Nephron (organoid): ENCODE results near the gene SPDEF.
A peak's percentile ranks its signal among the peaks of the same experiment; 100 is the strongest.

Source experiments
- H3K27ac Mint-ChIP-seq, 3 experiments: 2 replicates each; pipeline ENCODE4 v1.8.0; 2020; ENCODE audit warnings: mixed read lengths in 3 of 3, mild to moderate bottlenecking in 2 of 3, moderate library complexity in 1 of 3
- H3K27me3 Mint-ChIP-seq: 2 replicates; pipeline ENCODE4 v1.8.0; 2021; ENCODE audit warnings: low read depth, mild to moderate bottlenecking, moderate library complexity, mixed read lengths
- H3K36me3 Mint-ChIP-seq: 2 replicates; pipeline ENCODE4 v1.8.0; 2020; ENCODE audit warnings: low read depth, mixed read lengths
- H3K4me1 Mint-ChIP-seq: 2 replicates; pipeline ENCODE4 v1.8.0; 2020; ENCODE audit warnings: mixed read lengths
- H3K4me3 Mint-ChIP-seq, 3 experiments: 2 replicates each; pipeline ENCODE4 v1.8.0; 2020; ENCODE audit warnings: mild to moderate bottlenecking in 3 of 3, mixed read lengths in 3 of 3, moderate library complexity in 2 of 3
- H3K9me3 Mint-ChIP-seq: 2 replicates; pipeline ENCODE4 v1.8.0; 2020; ENCODE audit warnings: mixed read lengths
- CTCF ChIP-seq, 3 experiments: fragments of 200-600 bp; sonication (generic); IDR thresholded peaks; one replicate each; pipeline ENCODE4 v1.5.0; 2021; ENCODE audit warnings: antibody characterized with exemption in 3 of 3; ENCODE audit not compliant: unreplicated experiment in 3 of 3

SPDEF gene

DNA sequence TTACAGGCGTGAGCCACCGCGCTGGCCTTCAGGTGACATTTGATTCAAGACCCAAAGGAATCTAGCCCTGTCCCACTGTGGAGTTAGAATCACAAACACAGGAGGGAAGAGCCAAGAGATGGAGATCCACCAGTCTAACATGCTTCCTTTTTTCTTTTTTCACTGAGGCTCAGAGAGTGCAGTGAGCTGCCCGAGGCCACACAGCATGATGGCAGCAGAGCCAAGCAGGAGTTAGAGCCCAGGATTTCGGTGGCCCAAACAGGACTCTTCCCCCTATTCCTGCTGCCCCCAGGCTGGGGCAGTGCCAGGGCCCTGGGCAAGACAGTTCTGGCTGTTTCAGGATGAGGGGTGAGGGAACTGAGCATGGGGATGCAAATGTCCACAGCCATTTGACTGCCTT, 8.1 kb upstream of the SPDEF start:
- Mint-ChIP-seq H3K4me1 (peaks cover 7% of the 10 kb centered on the region), H3K9me3 (no peaks in the 10 kb centered on the region), H3K27me3 (no peaks in the 10 kb centered on the region), H3K27ac (no peak overlapping the region), H3K36me3 (no peaks in the 10 kb centered on the region), H3K4me3 (no peak overlapping the region)
- no peak for TF ChIP-seq CTCF (IDR thresholded peaks at IDR 0.05; ENCODE audit: unreplicated experiment in 3 of 3)

DNA sequence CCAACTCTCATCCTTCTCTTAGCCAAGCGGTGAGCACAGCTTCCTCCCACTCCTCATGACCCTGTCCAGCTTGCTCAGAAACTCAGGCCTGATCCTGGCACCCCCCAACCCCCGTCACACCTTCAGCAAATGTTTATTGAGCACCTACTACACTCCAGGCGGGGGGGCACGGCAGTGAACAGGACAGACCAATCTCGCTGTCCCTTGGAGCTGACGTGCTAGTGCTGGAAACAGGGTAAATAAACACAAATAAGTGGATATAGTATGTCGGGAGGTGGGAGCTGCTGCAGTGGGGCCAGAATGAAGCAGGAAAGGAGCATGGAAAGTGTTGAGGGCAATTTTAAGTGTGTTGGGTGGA, 7.4 kb upstream of the SPDEF start:
- H3K4me3 Mint-ChIP-seq, result no peak overlapping the region
- no peaks in the 10 kb centered on the region for H3K36me3 Mint-ChIP-seq
- TF ChIP-seq CTCF (IDR thresholded peaks at IDR 0.05; ENCODE audit: unreplicated experiment in 3 of 3), result no peak
- H3K4me1 Mint-ChIP-seq, result peaks cover 7% of the 10 kb centered on the region
- peak overlapping the region in 1 of 3 experiments; percentile 60 for H3K27ac Mint-ChIP-seq
- no peaks in the 10 kb centered on the region for H3K9me3 Mint-ChIP-seq
- H3K27me3 Mint-ChIP-seq, result no peaks in the 10 kb centered on the region

DNA sequence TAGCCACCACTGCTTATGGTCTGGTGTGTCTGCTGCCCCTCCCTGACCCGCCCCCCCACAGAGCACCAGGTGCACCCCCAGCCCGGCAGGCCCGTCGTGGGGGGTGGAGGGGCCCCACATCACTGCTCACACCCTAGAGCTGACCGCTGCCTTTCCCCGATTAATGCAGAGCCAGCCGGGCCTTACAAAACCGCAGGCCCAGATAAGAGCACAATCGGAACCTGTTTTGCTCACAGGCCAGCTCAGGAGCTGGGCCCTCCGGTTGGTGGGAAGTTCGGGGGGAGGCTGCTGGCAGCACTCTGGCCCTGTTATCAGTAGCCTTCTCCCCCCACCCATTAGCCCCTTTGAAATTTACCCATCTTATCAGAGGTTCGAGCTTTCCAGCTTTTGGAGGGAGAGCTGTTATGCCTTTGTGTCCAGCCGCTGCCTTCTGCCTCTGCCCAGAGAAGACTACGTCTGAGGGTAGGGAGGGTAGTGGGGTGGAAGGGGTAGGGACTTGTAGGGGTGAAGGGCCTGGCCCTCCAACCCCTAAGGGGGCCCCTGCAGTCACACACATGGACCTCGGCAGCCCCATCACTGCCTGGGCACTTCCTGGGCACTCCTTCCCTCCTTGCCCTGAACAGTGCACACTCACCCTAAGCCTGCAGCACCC, 6.9 kb upstream of the SPDEF start:
- Mint-ChIP-seq H3K36me3 (no peaks in the 10 kb centered on the region), H3K27me3 (no peaks in the 10 kb centered on the region), H3K9me3 (no peaks in the 10 kb centered on the region), H3K4me3 (no peak overlapping the region), H3K4me1 (peaks cover 7% of the 10 kb centered on the region), H3K27ac (no peak overlapping the region)
- TF ChIP-seq CTCF (IDR thresholded peaks at IDR 0.05; ENCODE audit: unreplicated experiment in 3 of 3), result no peak

DNA sequence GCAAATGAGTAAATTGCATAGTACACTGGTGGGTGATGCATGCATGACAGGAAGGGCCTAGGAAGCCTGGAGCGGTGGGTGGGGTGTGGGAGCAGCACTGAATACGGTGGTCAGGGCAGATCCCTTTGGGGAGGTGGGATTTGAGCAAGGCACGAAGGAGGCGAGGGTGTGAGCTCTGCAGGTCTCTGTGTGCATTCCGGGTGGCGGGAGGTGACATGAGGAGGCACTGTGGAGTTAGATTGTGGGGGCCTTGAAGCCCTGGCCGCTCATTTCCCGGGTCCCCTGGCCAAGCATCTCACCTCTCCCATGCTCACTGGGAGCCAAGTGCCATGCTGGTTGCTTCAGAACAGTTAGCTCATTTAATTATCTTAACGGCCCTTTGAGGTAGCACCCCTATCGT, 6.2 kb upstream of the SPDEF start:
- H3K4me3 Mint-ChIP-seq, result no peak overlapping the region
- TF ChIP-seq CTCF (IDR thresholded peaks at IDR 0.05; ENCODE audit: unreplicated experiment in 3 of 3), result no peak
- H3K36me3 Mint-ChIP-seq, result no peaks in the 10 kb centered on the region
- H3K9me3 Mint-ChIP-seq, result no peaks in the 10 kb centered on the region
- H3K27me3 Mint-ChIP-seq, result no peaks in the 10 kb centered on the region
- H3K4me1 Mint-ChIP-seq, result peaks cover 7% of the 10 kb centered on the region
- no peak overlapping the region for H3K27ac Mint-ChIP-seq

DNA sequence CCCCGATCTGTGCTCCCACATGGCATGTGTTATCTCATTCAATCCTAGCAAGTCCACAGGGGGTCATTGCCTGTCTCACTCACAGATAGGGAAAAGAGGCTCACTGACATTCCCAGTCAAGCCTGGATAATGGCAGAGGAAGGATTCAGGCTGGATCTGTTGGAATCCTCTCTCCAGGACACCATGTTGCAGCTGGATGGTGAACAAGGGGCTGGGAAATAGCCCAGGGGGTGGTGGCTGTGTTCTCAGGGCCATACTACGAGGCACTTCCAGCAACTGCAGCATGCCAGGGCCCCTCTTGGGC, 5.0 kb upstream of the SPDEF start:
- no peaks in the 10 kb centered on the region for H3K9me3 Mint-ChIP-seq
- peaks cover 2% of the 10 kb centered on the region for H3K27me3 Mint-ChIP-seq
- peaks cover 10% of the 10 kb centered on the region for H3K4me1 Mint-ChIP-seq
- no peak overlapping the region for H3K27ac Mint-ChIP-seq
- no peak overlapping the region for H3K4me3 Mint-ChIP-seq
- TF ChIP-seq CTCF (IDR thresholded peaks at IDR 0.05; ENCODE audit: unreplicated experiment in 3 of 3), result no peak
- H3K36me3 Mint-ChIP-seq, result no peaks in the 10 kb centered on the region

- TF ChIP-seq CTCF (IDR thresholded peaks at IDR 0.05; ENCODE audit: unreplicated experiment in 3 of 3), result no peak
- H3K4me3 Mint-ChIP-seq, result no peak overlapping the region
- peaks cover 12% of the 10 kb centered on the region for H3K4me1 Mint-ChIP-seq
These were observed 4.5 kb upstream of the SPDEF start for GRCh38 chr6:34560366-34561226.

More at GRCh38 chr6:34560366-34561226, 4.5 kb upstream of the SPDEF start:
- H3K27me3 Mint-ChIP-seq, result peaks cover 3% of the 10 kb centered on the region
- H3K27ac Mint-ChIP-seq, result peak overlapping the region in 2 of 3 experiments; percentile 17 to 31
- no peaks in the 10 kb centered on the region for H3K36me3 Mint-ChIP-seq
- no peaks in the 10 kb centered on the region for H3K9me3 Mint-ChIP-seq
